RCC 7860 (cell line): ENCODE measurements around the gene MYLK.

Source experiments
- DNase-seq: peaks from one replicate; pipeline ENCODE4 v3.0.0-alpha.2; 2015; ENCODE audit warnings: low spot score
- FAIRE-seq: peaks from 2 replicates; lab custom pipeline; 2012; peaks lifted over from hg19 to GRCh38; lab: Jason Lieb, UNC

Gene MYLK

DNA sequence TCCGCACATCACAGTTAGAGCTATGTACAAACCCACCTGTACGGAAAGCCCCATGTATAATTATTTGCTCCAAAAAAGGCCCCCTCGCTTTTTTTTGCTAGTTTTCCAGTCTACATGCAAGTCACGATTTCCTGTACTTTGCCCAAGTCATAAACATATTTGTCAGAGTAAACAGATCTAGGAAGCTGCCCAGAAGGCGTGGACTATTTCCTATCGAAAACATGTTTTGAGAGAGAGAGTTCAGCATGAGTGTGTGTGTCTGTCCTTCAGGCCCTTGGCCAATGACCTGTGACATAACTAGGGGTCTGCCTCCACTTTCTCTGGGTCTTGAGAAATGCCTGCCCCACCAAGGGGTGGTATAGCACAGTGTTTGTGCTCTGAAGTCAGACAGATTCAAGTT is 226.6 kb downstream of the MYLK start:
- no peak for FAIRE-seq
- DNase-seq = no peak

DNA sequence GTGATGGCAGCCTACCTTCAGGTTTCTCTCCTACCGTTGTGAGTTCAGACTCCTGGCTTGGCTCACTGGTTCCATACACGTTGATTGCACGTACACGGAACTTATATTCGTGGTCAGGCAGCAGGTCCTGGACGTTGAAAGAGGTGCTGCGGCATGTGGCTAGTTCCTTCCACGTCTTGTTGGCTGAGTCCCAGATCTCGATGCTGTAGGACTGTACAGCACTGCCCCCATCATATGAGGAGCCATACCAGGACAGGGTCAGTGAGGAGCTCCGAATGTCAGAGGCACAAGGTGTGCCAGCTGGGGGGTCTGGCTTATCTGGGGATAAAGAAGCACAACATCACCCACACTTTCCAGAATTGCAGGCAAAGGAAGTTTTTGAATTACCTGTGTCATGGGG is 227.0 kb downstream of the MYLK start:
- DNase-seq (no peak), FAIRE-seq (no peak)

DNA sequence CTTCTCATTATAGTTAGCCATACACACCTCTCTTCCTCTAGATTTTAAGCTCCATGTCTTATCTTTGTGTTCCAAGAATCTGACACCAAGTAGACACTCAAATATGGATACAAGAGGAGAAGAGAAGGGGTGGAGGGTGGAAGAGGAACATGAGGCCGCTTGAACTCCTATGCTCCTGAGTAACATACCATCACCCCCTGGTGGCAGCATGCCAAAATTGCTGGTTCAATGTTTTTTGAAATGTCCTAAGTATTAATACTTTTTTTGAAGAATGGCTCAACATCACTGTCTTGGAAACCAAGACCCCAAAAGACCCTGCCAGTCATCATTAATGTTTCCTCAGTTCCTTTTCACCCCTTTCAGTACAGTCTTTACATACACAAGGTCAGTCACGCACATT is 227.4 kb downstream of the MYLK start:
- FAIRE-seq = no peak
- no peak for DNase-seq

DNA sequence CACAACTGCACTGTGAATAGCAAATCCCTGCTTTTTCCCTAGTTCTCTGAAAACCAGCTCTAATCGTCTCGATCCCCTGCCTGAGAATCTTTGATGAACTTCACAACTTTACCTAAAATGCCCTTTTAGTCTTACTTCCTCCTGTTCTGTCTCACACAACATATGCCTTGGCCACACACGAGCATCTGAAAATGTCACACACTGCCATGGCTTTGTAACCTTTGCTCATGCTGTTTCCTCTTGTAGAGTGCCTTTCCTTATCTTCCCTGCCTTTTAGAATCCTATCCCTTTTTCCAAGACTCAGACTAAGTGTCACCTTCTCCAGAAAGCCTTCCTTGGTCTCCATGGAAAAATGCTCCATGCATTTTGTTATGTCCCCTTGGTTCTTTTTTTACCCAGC is 227.9 kb downstream of the MYLK start:
- no peak for DNase-seq
- no peak for FAIRE-seq

DNA sequence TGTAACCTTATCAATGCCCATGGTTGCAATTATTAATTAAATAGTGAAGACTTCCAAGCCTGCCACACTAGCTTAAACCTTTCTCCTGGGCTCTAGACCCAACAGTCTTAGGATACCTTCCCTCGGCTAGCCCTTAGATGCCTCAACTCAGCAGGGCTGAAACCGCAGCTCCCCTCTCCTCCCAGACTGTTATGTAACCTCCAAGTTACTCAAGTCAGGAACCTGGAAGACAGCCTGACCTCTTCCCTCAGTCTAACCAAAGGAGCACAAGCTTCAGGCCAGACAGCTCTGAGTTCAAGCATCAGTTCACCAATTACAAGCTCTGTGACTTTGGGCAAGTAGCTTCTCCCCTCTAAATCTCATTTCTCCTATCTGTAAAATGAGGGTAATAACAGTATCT is 228.7 kb downstream of the MYLK start:
- FAIRE-seq (no peak), DNase-seq (no peak)

DNA sequence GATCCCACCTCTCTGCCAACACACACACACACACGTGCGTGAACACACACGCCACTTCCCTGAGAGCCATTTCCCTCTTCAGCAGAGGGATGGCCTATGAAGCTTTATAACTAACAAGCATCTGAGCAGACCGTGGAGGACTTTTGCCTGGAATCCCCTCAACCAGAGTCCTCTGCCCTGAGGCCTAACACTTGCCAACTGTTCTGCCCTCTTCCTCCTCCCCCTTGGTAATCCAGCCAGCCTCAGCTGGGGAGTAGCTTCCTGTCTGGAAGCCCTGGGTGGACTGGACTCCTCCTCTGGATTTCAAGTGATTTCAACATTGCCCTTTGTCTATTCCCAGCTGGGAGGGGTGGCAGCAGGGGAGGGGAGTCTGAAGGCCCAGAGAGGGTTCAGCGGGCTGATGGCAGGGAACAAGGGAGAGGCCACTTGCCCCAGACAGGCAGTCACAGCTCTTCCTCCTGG is 230.9 kb downstream of the MYLK start:
- FAIRE-seq = no peak
- DNase-seq = peak; percentile 46

DNA sequence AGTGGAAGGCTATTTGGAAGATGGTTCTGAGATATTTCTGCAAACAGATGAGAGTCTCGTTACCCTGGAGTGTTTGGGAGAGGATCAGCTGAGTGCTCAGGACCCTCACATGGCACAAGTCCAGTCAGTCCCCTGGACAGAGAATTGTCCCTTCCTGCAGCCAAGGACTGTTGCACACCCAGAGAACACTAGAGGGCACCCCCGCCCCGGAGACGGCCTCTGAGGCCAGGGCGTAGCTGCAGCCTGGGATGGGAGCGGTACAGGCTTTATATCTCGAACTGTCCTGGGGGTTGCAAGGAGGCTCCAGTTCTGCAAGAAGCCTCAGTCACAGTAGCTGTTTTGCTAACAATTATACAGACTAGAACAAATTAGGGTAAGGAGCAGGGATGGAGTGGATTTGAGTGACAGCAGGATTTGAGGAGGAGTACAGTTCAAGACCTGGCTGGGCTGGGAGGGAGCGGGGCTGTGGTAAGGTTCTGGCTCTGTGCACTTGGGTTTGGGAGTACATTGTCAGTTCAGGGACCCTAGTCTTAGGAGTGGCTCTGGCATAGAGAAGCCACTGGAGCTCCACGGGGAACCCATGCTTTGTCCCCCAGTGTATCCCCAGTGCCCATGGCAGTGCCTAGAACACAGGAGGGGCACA is 231.7 kb downstream of the MYLK start:
- FAIRE-seq = no peak
- DNase-seq = peak; percentile 55

DNA sequence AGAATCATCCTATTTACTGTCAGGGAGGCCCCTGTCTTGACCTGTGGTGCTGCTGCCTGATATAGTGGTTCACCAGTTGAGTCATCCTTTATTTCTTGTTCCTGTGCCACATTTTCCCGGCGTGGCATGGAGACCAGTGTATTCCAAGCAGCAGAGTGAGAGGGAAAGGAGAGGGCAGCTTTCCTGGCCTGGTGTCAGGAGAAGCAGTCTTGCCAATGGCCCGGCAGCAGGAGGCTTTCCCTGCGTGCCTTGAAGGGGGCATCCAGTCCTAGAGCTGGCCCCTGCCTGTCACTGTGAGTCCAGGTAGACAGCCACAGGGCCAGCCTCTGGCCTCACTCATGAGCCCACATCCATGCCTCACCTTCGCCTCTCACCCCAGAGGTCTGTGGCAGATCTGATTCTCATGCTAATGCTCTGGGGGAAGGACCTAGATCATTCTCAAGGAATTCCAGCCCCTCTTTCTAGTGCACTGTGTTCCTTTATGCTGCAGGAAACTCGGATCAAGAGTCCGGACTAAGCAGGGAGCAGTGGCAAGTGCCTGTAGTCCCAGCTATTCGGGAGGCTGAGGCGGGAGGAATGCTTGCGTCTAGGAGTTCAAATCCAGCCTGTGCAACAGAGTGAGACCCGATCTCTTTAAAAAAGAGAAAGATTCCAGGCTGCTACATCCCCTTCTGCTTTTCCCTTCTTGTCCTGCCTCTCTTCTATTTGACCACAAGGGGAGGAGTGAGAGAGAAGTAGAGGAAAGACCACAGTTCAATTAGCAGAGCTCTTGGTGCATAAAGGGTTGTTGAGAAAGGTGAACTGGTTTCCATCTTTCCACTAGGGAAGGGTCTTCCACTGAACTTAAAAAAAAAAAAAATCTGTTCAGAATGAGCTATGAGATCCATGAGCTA is 232.4 kb downstream of the MYLK start:
- DNase-seq = no peak
- no peak for FAIRE-seq

DNA sequence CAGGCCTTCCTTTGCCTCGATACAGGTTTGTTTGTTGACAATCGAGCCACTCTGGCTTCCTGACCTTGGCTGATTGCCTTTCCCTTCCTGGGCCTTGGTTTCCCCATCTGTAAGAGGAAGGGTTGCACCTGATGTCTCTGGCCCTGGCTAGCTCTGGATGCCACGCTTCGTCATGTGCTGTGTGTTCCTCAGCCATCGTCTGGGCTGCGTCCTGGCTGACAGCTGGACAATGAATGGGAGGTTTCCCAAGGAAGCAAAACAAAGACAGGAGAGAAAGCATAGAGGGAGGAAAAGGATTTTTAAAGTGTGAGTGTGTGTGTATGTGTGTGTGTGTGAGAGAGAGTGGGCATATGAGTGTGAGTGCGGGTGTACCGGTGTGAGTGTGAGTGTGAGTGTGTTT is 234.0 kb downstream of the MYLK start:
- no peak for FAIRE-seq

DNA sequence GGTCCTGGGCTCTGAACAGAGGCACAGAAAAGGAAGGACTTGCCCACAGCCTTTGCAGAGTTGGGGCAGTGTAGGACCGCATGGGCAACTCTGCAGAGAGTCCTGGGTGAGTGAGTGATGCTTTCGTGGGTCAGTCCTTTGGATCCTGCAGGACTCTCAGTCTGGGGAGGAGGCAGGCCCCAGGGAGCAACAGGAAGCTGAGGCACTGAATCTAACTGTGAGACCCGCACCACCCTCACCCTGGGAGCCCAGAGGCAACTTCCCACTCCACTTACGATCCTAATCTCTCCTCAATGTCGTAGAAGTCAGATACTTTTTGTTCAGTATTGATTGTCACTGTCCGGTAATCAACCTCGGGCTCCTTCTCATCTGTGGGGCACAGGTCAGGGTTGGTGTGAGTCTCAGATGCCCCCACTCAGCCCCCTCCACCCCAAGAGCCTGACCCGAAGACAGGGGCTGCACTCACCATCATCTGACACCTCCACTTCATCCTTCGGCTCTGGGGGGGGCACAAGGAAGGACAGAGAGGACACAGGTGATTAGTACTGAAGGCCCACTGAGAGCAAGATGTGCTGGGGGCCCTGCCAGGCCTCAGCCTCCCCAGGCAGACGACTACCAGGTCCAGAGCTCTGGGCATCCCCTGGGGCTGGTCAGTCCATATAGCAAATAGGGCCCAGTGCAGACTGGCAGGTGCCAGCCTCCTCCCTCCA is 235.3 kb downstream of the MYLK start:
- no peak for FAIRE-seq
- DNase-seq = no peak

More for the DNA sequence above, 234.0 kb downstream of the MYLK start:
- no peak for DNase-seq

DNA sequence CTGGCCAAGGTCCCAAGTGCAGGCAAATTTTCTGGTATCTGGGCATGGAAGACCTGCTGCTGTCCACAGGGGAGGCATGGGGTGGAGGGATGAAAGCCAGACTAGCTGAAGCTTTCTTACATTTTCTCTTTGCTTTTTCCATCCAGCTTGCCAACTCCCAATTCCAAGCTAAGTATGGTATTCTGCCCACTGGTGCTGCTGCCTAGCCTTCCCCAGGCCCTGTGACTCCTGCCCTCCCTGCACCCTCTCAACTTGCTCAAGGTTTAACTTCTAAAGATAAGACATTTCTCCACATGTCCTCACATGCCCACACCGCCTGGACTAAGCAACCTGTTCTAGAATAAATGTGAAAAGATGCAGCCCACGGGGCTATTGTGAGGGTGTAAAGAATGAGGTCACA is 239.8 kb downstream of the MYLK start:
- no peak for FAIRE-seq
- no peak for DNase-seq

DNA sequence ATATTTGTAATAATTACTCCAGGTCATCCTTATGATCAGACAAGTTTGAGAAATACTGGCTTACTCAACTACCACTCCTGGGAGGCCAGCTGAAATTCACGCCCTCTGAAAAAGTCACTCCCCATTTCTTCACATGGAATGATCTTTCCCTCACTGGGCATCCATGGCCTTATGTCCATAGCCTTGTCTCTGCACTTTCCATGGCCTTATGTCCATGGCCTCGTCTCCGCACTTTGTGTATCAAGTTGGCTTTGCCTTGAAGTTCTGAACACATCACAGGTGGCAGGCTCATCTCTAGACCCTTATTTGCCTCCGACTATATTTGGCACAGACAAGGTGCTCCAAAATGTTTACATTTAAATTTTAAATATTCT is 241.2 kb downstream of the MYLK start:
- FAIRE-seq = no peak
- DNase-seq = no peak

DNA sequence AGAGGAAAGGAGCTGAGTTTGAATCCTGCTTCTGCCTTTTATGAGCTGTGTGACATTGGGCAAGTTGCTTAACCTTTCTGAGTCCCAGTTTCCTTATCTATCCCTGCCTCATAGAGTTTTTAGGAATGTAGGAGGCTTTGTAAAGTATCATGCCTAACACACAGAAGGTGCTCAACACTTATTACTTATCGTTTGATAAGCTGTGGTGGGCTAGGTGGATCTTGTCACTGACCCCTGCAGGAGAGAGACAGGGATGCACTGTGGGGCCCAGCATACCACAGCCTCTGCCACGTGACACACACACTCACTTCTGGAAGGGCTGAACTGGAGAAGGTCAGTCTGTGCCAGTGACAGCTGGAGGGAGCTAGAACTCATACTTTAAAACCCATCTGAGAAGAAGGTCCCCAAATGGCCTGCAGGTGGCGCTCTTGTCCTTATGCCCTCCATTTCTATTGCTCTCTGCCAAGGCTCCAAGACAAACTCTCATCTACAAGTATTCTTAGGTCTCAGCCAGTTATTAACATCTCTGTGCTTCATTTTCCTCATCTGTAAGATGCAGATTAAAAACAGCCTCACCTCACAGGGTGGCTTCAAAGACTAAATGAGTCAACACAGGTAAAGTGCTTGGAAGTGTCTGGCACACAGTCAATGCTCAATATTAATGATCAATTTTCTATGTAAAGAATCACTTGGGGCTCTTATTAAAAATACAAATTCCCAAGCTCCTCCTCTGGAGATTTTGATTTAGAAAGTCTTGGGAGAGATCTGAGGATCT is 241.8 kb downstream of the MYLK start:
- DNase-seq (peak; percentile 91), FAIRE-seq (peak; percentile 89)

DNA sequence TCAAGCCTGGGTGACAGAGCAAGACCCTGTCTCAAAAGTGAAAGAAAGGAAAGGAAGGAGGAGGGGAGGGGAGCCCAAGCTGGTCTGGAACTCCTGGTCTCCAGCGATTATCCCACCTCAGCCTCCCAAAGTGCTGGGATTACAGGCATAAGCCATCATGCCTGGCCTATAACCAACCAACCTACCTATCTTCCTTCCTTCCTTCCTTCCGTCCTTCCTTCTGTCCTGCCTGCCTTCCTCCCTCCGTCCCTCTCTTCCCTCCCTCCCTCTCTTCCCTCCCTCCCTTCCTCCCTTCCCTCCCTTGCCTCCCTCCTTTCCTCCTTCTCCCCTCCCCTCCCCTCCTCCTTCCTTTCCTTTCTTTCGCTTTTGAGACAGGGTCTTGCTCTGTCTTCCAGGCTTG is 242.6 kb downstream of the MYLK start:
- DNase-seq = no peak
- no peak for FAIRE-seq

DNA sequence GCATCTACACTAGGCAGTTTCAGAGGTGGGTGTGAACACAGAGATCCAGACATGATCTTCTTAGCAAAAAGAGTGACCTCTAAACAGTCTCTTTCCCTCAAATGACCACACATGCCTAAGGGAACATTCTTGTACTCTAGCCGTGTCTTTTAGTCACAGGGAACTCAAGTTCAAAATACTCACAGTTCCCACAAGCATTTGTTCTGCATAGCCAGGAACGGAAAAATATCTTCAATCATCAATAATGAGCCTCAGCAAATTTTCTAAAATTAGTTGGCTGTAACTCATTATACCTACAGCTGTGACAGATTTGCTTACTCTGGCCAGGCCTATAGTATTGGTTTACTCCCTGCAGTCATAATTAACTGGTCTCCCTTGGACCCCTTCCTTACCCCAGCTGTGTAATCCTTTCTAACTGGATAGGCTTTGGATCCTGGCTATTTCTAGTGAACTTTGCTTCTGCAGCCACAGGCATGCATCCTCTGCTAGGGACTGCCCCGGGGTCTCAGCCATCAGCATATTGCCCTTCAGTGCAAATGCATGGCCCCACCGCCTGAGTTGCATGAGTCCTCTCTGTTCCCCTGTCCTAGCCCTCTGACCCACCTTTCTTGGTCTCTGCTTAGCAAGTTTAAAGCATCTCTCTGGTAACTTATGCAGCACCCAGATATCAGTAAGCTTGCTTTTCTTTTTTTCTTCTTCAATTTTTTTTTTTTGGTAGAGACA is 243.2 kb downstream of the MYLK start:
- DNase-seq (no peak), FAIRE-seq (no peak)

DNA sequence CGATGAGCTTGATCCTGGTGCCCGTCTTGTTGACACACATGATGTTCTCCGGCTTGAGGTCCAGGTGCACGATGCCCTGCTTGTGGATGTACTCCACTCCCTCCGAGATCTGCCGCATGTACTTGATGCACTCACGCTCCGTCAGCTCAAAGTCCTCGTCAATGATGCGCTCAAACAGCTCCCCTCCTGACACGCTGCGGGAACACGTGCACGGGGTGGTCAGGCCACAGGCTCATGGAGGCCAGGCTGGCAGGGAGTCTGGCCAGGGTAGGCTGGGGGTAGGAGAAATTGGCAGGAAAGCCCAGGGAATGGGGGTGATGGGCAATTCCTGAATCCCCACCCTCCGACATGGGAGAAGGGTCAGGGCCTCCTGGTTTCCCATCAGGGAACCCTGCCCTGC is 243.8 kb downstream of the MYLK start:
- DNase-seq (no peak), FAIRE-seq (no peak)

DNA sequence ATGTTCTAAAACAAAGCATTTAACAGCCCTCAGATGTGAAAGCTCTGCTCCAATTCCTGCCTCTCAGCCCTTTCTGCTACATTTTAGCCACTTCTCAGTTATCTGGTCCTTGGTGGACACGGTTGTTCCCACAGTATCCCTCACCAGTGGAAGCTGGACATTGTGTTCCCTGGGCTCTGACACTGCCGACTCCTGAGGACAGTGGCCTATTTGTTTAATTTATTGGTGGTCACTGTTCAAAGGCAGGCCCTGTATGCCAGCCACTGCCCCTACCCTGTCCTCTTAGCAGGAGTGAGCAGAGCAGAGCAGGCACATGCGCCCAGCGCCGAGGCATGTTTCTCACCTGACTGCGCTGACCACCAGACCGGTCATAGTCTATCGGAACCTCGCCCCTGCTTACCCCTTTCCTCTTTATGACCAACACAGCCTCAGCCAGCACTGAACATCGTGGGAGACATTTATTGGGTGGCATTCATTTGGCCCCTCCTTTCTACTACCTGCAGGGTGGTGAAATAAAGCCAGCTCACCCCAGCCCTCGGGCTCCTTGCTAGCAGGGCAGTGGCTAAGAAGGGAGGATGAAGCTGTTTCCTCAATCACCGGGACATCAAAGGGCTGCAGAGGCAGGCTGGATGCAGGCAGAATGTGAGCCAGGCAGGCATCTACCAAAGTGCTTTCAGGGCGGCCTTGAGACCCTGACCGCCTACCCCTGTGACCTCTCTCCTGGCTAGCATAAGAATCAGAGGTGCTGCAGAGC is 245.0 kb downstream of the MYLK start:
- no peak for FAIRE-seq
- no peak for DNase-seq

DNA sequence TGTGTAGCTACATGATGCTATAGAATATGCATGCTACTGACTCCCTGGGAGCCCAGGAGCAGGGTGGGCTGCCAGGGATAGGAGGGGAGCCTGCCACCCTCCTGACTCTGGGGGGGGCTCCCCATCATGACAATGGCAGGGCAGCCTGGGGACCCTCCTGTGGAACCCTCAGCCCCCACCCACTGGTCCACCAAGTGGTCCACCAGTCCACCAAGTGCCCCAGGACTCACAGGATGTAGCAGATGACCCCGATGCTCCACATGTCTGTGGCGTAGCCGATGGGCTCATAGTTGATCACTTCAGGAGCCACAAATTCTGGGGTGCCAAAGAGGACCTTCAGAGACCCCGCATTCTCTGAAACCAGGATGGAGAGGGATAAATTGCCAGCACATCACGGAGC is 246.3 kb downstream of the MYLK start:
- FAIRE-seq (no peak), DNase-seq (no peak)

DNA sequence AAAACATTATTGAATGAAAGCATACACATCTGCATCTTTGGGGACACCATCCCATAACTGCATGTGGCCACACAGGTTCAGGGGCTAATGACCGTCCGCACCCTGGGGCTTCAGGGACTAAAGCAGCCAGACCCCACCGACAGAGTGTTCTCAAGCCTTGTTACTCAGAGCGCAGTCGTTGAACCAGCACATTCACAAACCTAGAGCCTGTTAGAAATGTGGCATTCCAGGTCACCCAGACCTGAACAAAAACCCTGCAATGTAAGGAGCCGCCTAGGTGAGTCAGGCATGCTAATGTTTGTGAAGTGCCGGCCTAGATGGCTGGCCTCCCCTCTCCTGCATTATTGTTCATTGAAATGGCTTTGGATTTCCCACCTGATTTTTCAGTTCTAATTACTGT is 247.0 kb downstream of the MYLK start:
- DNase-seq (no peak), FAIRE-seq (no peak)

DNA sequence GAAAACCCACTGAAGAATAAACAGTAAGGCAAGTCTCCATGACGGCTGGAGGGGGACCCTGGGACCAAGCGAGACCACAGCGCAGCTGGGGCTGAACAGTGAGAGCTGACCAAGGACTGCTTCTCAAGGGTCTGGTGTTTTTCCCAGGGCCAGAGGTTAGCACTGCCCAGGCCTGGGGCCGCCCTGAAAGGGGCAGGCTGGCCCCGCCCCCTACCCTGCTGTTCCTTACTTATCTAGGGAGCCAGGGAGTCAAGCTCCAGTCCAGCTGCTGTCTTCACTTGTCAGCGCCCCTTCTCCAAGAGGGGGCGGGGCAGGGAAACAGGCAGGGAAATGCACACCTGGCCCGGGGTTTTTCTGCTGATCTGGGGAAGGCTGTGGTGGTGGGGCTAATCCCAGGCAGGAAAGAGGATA is 247.7 kb downstream of the MYLK start:
- FAIRE-seq = no peak

More for the DNA sequence above, 247.7 kb downstream of the MYLK start:
- DNase-seq = no peak
